Activated CD8-positive, alpha-beta memory T cell treated with anti-CD3 and anti-CD28 coated beads for 36 hours (primary cell): Measurements from ENCODE around the gene YKT6. TPM values are rescaled to one million over a fixed set of nuclear protein-coding genes. Genes with fewer than 3 reads are reported as not detected.

Source experiments
- CTCF ChIA-PET: fragments of 350-600 bp; sonication (Branson Sonifier 250); formaldehyde crosslinking; loops from one replicate; lab custom pipeline; 2021; ENCODE audit warnings: antibody characterized with exemption; lab: Charles Lee
- POLR2A ChIA-PET: fragments of 350-600 bp; sonication (Branson Sonifier 250); formaldehyde crosslinking; loops from one replicate; lab custom pipeline; 2021; ENCODE audit warnings: antibody characterized with exemption; lab: Charles Lee
- total RNA-seq, 2 experiments: library from RNA; stranded (reverse); gene quantifications; one replicate each; pipeline ENCODE4 v1.2.3, GENCODE V29; 2021

YKT6 gene
- total RNA-seq, 2 experiments from 2014 or later: 81.0 to 83.9 TPM

DNA sequence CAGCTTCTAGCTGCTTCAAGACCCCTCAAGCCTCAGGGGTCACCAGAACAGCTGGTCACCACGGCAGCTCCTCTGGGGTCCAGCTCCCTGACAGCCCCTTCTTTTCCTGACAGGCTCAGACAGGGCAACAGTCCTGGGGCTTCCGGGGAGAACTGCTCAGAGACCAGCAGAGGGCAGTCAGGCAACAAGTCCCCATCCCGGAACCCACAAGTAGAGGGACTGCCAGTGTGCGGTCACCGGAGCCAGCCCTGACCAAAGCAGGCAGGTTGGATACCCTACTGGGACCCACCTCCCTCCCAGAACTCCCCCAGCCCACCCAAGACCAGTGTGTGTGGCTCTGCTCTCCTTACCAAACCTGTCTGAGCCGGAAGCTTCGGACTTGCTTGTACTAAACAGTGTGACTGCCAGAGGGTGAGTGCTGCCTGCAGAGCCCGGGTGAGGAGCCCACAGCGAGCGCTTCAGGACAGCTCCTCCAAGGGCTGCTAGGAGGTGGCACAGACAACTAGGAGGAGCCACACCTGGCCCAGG is 40.3 kb downstream of the YKT6 start:
- ChIA-PET POLR2A (no interaction called here), CTCF (interaction anchor here (0.6 to 3.3 kb wide), 19 partner anchors 11 to 591 kb away, joined by 3 to 17 read pairs (median 4); no protein-coding TSS in a partner anchor)

- POLR2A ChIA-PET: no interaction called here
- CTCF ChIA-PET: interaction anchor here (1.0 to 3.3 kb wide), 6 partner anchors 9 to 324 kb away, joined by 3 to 17 read pairs (median 8); no protein-coding TSS in a partner anchor
Observed at GRCh38 chr7:44242091-44242490, 41.3 kb downstream of the YKT6 start.

GRCh38 chr7:44244282-44244681 is 43.5 kb downstream of the YKT6 start:
- POLR2A ChIA-PET: no interaction called here

DNA sequence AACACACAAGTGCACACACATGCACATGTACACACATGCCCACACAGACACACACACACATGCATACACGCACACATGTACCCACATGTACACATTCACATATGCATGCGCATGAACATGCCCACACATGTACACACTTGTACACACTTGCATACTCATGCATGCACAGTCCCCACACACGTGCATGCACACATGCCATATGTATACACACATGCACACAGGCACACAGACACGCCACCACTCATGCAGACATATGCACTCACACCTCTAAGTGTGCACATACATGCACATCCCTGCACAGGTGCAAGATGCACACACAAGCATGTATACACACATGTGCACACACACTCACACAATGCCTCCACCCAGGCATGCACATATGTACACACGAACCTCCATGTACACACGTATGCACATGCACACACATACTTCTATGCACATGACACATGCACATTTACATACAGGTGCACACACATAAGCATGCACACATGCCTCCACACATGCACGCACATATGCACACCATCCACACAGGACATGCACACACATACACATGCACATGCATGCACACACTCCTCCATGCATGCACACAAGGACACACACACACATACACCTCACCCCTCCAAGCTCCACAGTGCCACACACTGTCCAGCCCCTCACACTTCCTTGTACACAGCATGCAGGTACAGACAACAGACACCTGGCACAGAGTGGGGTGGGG is 45.8 kb downstream of the YKT6 start:
- CTCF ChIA-PET: no interaction called here

More at GRCh38 chr7:44244282-44244681, 43.5 kb downstream of the YKT6 start:
- CTCF ChIA-PET: interaction anchor here (0.8 to 0.9 kb wide), 2 partner anchors 8 to 14 kb away, joined by 3 read pairs; no protein-coding TSS in a partner anchor

DNA sequence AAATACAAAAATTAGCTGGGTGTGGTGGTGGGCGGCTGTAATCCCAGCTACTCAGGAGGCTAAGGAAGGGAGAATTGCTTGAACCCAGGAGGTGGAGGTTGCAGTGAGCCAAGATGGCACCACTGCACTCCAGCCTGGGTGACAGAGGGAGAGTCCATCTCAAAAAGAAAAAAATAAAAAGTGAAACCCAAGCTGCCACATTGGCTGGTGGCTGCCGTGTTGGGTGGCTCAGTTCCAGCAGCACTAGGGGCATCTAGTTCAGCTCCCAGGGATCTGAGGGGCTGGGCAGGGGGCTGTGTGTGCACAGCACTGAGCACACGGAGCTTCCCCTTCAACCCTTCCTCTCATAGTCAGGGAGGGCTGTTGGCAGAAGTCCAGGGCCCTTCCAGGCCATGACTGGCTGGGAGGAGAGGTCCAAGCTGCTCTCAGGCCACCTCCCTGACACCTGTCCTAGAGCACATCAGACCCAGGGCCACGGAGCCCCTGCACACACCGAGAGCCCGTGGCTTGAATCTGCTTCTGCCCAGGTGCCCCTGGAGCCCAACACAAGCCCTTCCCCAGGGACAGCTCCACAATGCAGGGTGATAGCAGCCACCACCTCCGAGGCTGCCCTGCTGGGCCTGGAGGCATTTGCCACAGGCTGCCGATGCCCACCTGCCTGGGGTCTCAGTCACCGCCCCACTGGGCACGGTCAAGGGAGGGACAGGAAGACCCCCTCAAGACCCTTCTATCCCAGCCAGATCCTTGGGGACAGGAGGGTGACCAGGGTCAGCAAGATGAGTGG is 47.3 kb downstream of the YKT6 start:
- CTCF ChIA-PET: no interaction called here
- POLR2A ChIA-PET: no interaction called here

More for the DNA sequence above, 45.8 kb downstream of the YKT6 start:
- POLR2A ChIA-PET: no interaction called here

GRCh38 chr7:44249639-44250234 is 49.0 kb downstream of the YKT6 start:
- CTCF ChIA-PET: no interaction called here
- POLR2A ChIA-PET: no interaction called here

GRCh38 chr7:44251269-44251668 is 50.5 kb downstream of the YKT6 start:
- CTCF ChIA-PET: interaction anchor here (1.0 to 1.9 kb wide), 3 partner anchors 9 to 229 kb away, joined by 4 to 6 read pairs (median 5); no protein-coding TSS in a partner anchor
- POLR2A ChIA-PET: no interaction called here

DNA sequence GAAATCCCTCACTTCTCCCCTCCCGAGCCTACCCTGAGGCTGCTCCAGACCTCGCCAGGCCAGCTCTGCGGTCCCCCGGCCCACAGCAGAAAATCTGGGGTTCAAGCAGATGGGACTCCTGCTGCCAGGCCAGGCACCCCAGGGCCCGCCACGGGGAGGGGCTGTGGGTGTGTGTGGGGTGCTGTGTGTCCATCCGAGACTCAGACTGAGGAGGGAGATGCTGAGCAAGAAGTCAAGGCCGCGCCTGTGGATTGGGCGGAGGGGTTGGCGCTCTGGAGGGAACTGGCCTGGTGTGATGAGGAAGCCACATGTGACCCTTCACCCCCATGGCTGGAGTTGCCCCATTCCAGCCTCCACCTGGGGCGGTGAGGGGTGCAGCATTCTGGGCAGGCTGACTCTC is 51.1 kb downstream of the YKT6 start:
- POLR2A ChIA-PET: no interaction called here
- CTCF ChIA-PET: interaction anchor here (1.3 to 1.9 kb wide), 2 partner anchors 10 to 11 kb away, joined by 4 to 6 read pairs; no protein-coding TSS in a partner anchor

DNA sequence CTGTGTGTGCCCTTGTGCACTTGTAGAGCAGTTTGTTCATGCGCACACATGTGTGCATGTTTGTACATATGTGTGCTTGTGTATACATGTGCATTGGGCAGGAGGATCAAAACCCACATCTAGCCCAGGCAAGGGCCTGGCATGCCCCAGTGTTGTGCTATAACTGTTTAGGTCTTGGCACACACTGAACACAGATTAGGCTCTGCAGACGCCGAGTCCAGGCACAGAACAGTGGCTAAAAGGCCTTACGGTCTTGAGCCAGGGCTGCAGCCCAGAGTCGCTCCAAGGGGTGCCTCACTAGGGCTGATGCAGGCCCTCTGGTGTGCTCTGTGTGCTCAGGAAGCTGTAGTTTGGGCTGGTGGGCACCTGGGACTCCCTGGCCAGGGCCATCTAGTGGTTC is 55.7 kb downstream of the YKT6 start:
- ChIA-PET POLR2A (no interaction called here), CTCF (interaction anchor here (2.8 kb wide), 1 partner anchor 15 kb away, joined by 14 read pairs; no protein-coding TSS in a partner anchor)

DNA sequence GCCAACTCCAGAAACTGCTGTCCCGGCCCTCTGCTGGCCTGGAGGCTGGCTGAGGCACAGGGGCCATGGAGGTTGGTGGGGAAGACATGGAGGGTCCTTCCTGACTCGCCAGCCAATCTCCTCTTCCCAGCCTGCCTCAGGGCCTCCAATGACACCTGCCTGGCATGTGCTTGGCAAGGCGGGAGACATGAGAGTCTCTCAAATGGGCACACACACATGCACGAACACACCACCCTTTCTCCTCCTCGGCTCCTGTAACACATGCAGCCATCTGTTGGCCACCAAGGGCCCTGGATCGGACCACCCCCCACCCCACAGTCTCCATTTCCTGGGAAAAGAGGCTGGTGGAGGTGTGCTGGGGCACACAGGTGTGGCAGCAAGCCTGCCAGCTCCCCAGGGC is 56.4 kb downstream of the YKT6 start:
- POLR2A ChIA-PET: interaction anchor here (0.7 to 1.0 kb wide), 2 partner anchors 56 to 110 kb away, joined by 3 read pairs; no protein-coding TSS in a partner anchor

DNA sequence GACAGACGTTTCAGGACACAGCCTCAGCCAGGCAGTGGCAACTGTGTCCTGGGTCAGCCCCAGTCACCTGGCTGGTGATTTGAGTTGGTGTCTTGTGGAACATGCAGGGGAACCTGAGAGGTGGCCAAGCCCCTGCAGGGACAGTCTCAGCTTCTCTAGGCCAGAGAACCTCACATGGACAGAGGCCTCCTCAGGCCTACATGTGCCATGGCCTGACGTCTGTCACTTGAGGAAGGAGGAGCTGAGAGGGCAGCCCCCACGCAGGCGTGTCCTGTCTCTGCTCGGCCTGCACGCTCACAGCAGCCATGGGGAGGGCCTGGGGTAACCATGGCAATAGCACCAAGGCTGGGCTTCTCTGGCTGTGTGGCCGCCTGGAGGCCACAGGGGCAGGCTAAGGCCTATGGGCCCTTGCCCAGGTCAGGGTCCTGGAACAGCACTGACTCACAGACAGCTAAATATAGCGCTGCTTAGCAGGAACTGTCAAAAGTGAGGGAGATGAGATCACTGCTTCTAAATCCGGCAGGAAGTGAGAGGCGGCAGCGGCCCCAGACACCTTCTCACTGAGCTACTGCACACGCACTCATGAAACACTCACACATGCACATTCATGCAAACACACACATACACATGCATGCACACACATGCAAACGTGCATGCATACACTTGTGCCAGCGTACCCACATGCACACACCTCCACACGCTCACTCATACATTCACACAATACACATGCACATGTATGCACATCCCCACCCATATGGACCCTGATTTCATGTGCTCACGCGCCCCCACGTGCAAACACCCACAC is 57.0 kb downstream of the YKT6 start:
- POLR2A ChIA-PET: interaction anchor here (0.7 to 1.0 kb wide), 3 partner anchors 56 to 541 kb away, joined by 3 read pairs; no protein-coding TSS in a partner anchor

More for the DNA sequence above, 56.4 kb downstream of the YKT6 start:
- CTCF ChIA-PET: interaction anchor here (0.6 to 2.8 kb wide), 2 partner anchors 16 to 464 kb away, joined by 3 to 14 read pairs; no protein-coding TSS in a partner anchor

GRCh38 chr7:44258423-44258760 is 57.6 kb downstream of the YKT6 start:
- ChIA-PET POLR2A (interaction anchor here (0.8 kb wide), 1 partner anchor 540 kb away, joined by 3 read pairs; no protein-coding TSS in a partner anchor), CTCF (interaction anchor here (0.8 to 2.8 kb wide), 3 partner anchors 17 to 219 kb away, joined by 3 to 14 read pairs (median 4); no protein-coding TSS in a partner anchor)

More for the DNA sequence above, 57.0 kb downstream of the YKT6 start:
- CTCF ChIA-PET: interaction anchor here (0.6 to 2.8 kb wide), 5 partner anchors 13 to 463 kb away, joined by 3 to 14 read pairs (median 3); no protein-coding TSS in a partner anchor

GRCh38 chr7:44258865-44259546 is 58.2 kb downstream of the YKT6 start:
- ChIA-PET CTCF (interaction anchor here (0.8 to 2.8 kb wide), 4 partner anchors 17 to 219 kb away, joined by 3 to 14 read pairs (median 8); no protein-coding TSS in a partner anchor), POLR2A (interaction anchor here (1.0 kb wide), 1 partner anchor 12 kb away, joined by 3 read pairs; no protein-coding TSS in a partner anchor)

- ChIA-PET POLR2A (interaction anchor here (1.0 kb wide), 1 partner anchor 11 kb away, joined by 3 read pairs; no protein-coding TSS in a partner anchor), CTCF (interaction anchor here (2.6 kb wide), 1 partner anchor 18 kb away, joined by 11 read pairs; no protein-coding TSS in a partner anchor)
Observed at GRCh38 chr7:44259547-44260457, 59.0 kb downstream of the YKT6 start.

GRCh38 chr7:44261240-44261639 is 60.5 kb downstream of the YKT6 start:
- CTCF ChIA-PET: interaction anchor here (2.6 kb wide), 1 partner anchor 19 kb away, joined by 11 read pairs; no protein-coding TSS in a partner anchor
- POLR2A ChIA-PET: no interaction called here

GRCh38 chr7:44262031-44262430 is 61.3 kb downstream of the YKT6 start:
- ChIA-PET CTCF (no interaction called here), POLR2A (no interaction called here)
